ENCODE measurements around the gene SDSL.

GRCh38 chr12:113435367-113435766 is 13.2 kb downstream of the SDSL start:
- TF ChIP-seq CTCF (conservative IDR thresholded peaks at IDR 0.05): no peak
- TF ChIP-seq ZFX (IDR thresholded peaks at IDR 0.05): no peak
